AG20443 (cell line): ENCODE data around the gene NUP54.

ENCODE experiments used
- DNase-seq: peaks from one replicate; pipeline ENCODE4 v3.0.0; 2012; ENCODE audit warnings: low spot score, mixed read lengths

Gene NUP54

DNA sequence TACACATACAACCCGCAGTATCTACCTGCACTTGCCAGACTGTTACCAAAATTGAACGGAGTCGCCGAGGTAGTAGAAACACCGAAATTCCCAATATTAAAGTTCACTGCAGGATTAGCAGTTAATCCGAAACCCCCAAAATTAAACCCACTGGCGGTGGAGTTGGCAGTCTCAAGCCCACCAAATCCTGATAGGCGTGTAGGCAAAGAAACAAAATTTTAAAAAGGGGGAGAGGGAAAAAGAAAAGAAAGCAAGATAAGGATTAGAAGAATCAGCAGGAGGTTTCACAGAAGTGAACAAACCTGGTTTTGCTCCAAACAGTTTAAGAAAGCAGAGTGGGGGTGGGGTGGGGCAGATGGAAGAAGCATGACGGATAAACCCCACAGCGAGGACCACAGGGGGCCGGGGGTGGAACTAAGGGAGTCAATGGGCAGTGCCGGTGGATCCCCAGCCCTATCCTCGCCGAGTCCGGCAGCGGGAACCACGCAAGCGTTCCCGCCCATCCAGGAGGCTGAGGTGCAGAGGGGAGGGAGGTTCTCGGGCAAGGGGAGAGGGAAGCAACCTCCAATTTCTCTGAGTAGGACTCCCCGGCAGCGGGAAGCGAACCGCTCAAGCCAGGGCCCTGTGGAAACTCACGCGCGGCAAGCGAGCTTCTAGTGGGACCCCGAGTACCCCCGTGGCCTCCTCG, 599 bp downstream of the NUP54 start:
- peak; percentile 84 for DNase-seq

DNA sequence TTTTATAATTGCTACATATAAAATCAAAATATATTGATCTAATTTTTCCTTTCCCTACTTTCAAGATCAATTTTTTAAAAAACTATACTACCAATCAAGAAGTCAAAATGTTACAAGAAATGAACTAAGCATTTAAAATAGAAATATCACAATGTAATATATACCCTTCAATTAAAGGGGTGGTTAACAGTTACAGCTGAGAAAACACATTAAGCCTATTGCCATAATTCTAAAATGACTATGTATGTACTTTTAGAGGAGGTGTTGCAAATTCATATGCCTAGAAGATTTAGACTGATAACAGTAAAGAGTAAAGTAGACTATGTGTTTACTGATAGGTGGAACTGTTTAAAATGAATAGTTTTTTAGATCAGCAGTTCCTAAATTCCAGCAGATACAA, 3.7 kb downstream of the NUP54 start:
- no peak for DNase-seq

DNA sequence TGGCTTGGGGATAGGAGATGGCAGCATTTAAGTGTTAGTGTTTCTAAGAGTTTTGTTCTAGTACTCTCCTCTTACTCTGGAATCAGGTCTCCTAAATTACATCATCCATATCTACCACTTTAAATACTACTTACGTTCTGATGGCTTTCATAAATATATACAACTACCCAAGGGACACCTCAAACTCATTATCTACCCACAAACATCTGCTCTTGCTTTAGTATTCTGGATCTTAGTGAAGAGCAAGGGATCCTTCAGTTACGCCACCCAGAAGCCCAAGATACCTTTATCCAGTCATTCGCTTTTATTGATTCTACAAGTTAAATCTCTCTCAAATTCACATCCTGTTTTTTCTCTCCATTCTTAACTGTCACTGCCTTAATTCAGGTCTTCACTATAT, 7.0 kb downstream of the NUP54 start:
- no peak for DNase-seq

DNA sequence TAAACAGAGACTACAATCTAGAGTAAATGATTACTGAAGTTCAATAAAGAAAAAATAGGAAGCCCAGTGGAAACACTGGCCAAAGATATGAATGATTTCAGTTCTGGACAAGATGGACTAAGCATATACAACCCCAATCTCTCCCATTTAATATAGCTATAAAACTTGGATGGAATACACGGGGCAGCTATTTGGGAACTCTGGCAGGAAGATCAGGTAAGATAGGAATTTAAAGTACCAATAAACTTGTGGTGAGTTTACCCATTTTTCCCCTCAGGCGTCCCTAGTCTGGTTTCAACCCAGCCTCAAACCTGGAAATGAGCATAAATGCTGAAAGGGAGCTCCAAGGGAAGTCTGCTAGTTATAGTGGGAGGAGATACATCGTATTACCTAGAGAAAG, 20.4 kb downstream of the NUP54 start:
- DNase-seq, result no peak

DNA sequence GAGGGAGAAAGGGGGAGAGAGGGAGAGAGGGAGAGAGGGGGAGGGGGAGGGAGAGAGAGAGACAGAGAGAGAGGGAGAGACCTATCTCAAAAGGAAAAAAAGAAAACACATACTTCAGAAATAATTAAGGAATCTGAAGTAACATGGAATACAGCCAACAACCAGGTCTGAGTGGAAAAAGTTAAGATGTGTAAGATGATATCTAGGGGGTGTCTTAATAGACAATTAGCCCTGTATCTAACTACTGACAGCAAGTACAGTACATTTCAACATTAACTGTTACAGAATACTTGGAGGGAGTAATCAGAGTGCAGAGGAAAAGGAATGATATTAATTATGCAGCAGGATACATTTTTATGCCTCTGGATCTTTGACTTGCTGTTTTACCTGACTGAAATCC, 22.4 kb downstream of the NUP54 start:
- DNase-seq, result no peak

DNA sequence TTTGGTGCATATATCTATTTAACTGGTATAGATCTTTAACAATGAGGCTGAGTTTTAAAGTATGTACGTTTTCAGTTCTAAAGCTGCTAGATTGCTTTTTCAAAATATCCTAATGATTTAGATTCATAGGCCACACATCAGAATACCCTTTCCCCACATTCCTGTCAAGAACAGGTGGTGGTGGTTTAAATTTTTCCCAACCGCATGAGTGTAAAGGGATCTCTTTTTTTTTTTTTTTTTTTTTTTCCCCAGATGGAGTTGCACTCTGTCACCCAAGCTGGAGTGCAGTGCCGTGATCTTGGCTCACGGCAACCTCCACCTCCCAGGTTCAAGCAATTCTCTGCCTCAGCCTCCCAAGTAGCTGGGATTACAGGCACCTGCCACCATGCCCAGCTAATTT, 28.0 kb downstream of the NUP54 start:
- no peak for DNase-seq

DNA sequence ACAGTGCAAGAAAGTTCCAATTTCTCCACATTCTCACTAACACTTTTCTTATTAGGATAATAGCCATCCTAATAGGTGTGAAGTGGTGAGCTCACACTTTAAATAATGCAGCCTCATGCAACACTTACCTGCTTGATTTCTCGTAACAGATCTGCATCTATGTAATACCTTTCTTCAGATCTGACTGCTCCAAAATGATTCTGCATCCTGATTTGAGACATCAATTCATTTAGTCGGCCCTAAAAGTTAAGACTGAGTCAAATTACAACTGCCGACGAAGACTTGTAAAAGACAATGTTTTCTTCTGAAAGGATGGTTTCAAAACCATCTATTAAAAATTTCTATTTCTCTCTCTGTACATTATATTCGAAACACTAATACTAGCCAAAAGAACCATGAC, 30.7 kb downstream of the NUP54 start:
- no peak for DNase-seq

DNA sequence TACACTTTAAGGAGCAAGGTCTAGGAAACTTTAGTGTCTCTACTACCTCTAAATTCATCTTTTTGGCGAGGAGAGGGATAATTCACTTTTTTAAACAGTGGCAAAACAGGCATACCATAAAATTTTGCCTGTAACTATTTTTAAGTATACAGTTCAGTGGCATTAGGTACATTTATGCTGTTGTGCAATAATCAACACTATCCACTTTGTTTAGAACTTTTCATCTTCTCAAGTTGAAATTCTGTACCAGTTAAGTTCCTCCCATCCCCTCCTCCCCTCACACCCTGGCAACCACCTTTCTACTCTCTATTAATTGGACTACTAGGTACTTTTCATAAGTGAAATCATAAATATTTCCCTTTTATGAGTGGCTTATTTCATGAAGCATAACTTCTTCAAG, 31.4 kb downstream of the NUP54 start:
- DNase-seq, result no peak

DNA sequence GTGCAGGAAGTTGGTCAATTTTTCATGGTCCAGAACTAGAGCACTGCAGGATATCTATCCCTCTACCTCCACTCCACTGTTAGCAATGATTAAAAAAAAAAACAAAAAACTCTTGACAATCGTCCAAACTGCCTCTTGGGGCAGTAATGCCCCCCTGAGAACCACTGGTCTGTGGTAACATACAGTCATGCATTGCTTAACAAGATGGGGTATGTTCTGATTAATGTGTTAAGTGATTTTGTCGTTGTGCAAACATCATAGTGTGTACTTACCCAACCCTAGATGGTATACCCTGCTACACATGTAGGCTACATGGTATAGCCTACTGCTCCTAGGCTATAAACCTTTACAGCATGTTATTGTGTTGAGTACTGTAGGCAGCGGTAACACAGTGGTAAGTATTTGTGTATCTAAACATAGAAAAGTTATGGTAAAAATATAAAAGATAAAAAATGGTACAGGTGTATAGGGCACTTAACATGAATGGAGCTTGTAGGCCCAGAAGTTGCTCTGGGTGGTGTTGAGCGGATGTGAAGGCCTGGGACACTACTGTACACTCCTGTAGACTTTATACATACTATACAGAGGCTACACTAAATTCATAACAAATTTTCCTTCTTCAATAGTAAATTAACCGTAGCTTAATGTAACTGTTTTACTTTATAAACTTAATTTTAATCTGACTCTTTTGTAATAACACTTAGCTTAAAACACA, 39.6 kb downstream of the NUP54 start:
- DNase-seq, result no peak

DNA sequence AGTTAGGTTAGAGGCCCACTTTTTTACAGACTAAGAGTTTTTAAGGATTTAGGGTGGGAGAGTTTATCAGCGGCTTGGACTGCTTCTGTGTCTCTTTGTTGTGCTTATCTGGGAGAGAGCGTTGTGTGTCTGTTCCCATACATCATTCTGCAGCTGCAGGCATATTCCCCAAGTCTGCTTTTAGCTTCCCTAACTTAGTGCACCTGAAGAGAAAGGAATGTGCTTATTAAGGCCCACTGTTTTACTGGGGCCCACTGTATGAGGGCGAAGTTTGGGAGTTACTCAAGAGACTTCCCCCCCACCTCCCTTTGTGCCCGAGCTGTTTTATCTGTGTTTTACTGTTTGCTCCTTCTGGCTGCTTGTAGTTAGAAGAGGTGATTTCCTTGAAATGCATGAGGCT, 41.8 kb downstream of the NUP54 start:
- DNase-seq, result no peak

DNA sequence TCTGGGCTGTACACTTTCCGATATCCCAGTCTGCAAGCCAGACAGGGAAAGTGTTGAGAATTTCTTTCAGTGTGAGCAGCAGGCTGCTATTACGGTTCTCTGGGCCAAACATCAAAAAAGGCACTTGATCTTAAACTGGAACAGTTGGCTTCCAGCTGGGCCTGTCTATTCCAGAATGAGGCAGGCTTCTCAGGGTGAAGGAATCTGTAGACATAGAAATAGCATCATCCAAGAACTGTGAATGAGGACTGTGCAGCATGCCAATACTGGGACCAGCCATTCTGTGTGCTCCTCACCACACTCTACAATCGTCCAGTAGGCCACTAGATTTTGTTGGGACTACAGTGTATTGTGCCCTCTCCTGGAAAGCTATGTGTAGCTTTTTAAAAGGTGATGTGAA, 42.5 kb downstream of the NUP54 start:
- DNase-seq, result no peak

DNA sequence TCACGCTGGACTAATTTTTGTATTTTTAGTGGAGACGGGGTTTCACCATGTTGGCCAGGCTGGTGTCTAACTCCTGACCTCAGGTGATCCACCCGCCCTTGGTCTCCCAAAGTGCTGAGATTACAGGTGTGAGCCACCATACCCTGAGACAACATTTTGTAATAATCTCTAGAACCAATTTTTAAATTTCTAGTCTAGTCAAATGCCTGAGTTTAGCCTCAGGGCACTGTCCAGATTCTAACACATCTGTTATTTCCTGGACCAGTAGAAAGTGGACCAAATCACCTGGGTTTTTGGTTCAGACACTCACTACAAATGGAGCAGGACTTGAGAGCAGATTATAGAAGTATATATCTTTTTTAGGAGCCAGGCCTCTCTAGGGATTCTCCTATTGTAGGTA, 52.1 kb downstream of the NUP54 start:
- no peak for DNase-seq

DNA sequence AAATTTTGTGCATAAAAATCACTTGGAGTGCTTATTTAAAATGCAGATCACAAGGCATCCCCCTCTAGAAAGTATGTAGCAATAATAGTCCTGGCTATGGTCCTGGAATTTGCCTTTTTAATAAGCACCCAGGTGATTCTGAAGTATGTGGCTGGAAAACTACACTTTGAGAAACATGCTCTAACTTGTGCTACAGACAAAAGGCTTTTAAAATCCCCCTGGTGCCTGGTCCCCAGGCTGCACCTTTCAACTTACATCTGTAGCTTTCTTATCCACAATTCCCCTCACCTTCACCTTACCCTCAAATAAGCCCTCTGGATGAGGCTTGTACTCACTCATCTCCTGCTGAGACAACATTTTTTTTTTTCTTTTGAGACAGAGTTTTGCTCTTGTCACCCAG, 52.6 kb downstream of the NUP54 start:
- DNase-seq, result no peak

DNA sequence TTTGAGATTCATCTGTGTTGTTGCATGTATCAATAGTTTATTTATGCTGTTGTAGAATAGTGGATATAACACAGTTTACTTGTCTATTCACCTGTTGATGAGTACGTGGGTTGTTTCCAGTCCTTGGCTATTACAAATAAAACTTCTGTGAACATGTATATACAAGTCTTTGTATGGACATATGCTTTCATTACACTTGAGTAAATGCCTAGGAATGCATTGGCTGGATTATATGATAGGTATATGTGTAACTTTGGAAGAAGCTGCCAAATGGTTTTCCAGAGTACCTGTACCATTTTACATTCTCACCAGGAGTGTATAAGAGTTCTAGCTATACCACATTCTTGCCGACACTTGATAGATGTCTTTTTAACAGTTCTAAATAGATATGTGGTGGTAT, 57.1 kb downstream of the NUP54 start:
- DNase-seq, result no peak

DNA sequence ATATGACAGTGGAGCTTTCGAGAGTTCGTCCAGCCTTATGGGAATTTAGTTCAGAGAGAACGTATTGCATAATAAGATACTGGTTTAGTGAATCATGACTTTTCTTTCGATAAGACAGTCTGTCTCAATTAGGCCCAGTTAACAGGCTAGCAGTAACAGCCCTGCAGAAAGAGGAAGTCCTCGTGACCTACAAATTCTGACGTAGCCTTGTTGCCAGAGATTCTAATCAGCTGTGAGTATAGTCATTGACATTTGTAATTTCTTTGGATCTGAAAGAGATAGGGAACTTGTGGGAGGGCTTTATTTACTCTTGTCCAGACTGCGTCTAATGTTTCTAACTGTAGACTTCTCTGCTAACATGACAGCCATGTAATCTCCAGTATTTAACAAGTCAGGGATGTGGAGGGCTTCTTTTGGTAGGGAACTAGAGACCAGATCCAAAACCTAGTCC, 57.9 kb downstream of the NUP54 start:
- peak; percentile 62 for DNase-seq

DNA sequence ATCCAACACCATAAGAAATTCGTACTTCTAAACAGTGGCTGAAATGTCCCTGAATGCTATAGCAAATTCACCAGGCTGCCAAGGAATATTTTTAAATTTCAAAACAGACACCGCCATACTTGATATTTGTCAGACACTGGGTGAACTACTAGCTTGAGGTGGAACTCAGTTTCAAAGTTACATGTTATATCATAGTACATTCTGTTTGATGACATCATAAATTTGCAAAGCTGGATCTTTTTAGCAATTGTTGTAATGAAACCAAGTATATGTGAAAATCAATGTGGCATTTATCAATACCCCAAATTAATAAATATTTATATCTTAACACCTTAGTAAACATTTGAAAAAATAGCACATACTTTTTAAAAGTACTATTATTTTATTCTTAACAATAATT, 59.5 kb downstream of the NUP54 start:
- DNase-seq, result no peak

DNA sequence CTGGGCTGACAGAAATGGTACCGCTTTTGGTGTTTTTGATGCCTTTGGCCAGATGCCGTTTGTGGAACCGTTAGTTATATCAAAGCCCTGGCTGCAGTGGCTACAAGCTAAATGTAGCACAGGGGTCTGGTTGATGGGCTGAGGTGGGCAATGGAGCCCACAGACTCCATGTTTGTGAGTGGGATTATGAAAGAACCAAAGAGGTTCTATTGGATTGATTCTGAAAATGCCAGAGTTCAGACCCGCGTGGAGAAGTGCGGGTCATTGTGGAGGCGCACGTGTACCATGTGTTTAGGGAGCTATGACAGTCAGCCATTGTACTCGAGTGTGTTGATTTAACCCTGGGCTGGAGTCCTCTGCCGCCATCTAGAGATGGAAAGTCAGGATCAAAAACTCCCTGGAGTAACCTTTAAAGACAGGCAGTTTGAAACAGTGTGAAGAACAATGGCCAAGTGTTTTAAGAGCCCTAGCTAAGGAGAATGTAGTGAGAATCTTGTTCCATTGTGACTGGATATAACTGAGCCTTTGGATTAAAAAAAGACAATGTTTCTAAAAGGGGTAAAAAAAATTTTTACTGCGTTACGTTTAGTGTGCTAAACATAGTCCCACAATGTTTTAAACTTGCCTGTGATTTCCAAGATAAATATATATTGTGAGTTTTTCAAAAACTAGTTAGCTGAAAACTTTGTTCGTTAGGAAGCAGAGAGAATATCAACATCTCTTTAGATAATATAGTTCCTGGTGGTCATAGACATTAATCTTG, 61.0 kb downstream of the NUP54 start:
- peak; percentile 66 for DNase-seq

DNA sequence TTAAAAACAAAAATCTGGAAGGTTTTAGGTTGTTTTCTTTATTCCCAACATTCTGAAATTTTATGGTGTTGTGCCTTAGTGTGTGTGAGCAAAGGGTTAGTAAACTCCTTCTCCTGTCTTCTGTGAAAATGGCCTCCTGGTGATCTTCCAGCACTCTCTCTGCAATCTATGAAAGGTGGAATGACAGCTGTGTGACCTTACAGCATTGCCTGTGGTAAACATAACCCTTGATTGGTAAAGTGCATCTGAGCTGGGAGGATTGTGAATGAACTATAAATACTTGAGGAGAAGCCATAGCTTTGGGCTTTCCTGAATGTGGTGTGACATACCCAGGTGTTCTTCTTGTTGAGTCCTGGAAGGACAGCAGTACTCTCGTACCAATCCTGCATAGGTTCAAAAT, 63.7 kb downstream of the NUP54 start:
- no peak for DNase-seq

DNA sequence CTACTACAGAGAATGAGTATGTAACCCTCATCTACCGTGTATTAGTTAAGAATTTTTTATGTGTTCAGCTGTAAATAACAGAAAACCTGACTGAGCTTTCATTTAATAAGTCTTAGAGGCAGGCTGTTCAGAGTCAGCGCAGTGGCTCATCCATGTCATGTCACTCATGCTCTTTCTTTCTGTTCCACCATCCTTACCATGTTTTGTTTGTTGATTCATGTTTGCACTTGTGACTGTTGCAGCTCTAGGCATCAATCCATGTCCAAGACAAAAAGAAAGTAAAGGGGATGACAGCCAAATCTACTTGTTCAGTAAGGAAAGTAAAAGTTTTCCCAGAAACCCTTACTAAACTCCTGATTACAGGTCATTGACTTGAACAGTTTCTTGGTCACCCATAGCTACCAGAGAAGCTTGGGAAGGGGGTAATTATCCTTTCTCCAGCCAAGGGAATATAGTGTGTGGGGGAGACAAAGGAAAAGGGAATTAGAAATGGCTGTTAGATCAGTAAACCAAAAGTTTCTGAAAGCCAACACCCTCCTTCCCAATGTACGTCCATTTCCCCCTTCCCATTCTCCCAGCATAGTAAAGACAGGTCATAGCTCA, 64.7 kb downstream of the NUP54 start:
- DNase-seq, result no peak

DNA sequence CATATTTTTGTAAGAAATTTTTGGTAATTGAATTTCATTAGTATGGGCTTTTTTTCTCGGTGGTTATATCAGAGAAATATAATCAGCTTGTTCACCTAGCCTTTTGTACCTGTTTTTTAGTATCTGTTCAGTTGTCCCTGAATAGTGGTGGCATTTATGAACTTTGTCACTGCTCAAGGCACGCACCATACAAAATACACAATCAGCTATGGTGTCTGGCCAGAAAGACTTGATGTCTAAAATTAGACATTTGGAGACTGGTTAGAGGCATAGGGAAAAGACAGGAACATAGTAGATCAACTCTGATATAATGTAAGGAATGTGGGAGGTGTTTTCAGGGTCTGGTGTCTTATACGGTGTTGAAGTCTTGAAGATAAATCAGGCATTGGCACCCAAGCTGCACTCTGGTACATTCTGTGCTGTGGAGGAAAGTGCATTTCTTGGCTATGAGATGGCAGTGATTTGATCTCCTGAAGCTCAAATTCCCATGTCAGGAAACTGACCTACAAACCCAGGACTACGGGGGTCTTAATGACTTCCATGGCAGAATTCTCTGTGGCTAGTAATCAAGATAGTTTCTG, 70.1 kb downstream of the NUP54 start:
- DNase-seq, result no peak

DNA sequence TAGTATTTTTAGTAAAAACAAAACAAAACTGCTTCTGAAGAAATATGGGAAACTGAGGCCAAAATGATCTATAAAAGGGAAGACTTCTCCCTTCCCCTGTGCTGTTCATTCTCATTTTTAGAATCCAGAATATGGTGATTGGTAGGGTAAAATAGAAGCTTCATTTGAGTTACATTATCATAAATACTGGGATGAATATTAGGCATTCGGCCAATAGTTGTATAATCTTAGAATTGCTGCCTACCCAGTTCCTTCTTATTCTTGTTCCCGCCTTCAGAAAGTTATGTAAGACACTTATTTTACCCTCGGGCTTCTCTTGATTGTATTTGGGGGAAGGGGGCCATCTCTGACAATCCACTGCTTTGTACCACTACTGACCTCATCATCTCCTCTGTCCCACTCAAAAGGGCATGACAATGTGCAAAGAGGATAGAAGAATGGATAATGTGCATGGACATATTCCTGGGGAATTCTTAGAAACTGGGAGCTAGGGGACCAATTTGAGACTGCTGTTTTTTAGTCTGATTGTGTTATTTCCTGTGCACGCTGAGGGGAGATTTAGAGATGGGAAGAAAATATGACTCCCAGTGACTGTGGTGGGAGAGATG, 73.1 kb downstream of the NUP54 start:
- DNase-seq, result no peak

DNA sequence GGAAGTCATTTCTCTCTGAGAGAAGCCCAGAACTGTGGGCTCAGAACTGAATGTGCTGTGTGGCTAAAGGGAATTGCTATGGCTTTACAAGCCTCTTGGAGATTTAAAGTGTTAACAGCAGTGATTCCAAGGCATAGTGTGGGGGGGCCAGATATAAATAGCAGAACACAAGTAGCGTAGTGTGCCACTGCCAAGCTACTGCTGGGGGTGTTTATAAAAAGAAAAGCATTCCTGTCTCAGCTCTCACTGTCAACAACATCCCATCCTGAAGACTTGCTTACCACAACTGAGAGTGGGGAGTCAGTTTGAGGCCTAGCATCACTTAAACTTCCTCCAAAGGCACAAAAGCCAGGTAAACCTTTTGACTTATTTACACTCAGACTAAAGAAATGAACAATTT, 73.7 kb downstream of the NUP54 start, which contains the start of gene ART3:
ART3 (plus strand) TSS at position 242 of the 400 bp plus-strand sequence. CDS start 1,181 bp downstream, outside the sequence.
- no peak for DNase-seq
